Vagina (tissue), 2 donors: Measurements from ENCODE around the gene ZSWIM1.

ENCODE experiments used
- POLR2AphosphoS5 ChIP-seq, 2 donors: sonication (generic); formaldehyde crosslinking; IDR thresholded peaks; one replicate each; pipeline ENCODE4 v1.9.0; 2017; ENCODE audit warnings: antibody characterized with exemption in 2 of 2, mild to moderate bottlenecking in 2 of 2, low read depth in 1 of 2; ENCODE audit not compliant: insufficient read depth in 1 of 2
- TF ChIP-seq, protein P1 (sequence below), 3 experiments: fragments of 450-650 bp in 2 of 3; fragments of 200-600 bp in 1 of 3; sonication (generic) in 1 of 3; IDR thresholded peaks; one replicate each; pipeline ENCODE4 v1.5.1; 2017 to 2019; ENCODE audit warnings: antibody characterized with exemption in 3 of 3, mild to moderate bottlenecking in 2 of 3, moderate library complexity in 2 of 3

DNA sequence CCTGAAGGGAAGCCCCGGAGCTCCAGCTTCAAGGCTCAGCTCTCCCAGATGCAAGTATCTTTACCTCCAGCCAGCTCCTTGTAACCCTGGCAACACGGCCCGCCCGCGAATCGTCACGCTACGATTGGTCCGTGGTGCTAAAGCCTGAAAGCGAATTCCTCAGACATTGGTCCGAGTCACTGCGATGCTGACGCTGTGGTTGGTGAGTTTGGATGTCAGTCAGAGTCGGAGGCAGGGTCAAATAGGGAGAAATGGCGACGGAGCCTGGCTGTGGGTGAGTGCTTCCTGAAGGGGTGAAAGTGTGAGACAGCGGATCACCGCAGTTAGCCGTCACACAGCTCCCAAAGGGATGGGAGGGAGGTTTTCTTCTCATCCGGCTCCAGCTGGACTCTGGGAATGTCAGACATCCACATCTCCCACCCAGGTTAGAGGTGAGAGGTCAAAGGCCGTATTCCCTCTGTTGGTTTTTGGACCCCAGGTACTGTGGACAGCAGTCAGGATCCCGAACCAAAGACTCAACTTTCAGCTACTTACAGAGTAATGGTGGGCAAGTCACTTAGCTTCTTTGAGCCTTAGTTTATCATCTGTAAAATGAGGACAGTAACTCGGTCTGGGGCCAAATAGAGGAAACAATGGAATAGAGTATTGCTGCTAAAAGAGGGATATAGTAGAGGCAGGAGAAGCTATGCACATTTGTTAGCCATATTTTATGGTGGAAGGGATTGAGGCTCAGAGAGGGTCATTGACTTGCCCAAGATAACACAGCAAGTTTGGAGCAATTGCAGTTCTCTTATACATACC, at the start of gene ZSWIM1:
- TF ChIP-seq, protein P1, sequence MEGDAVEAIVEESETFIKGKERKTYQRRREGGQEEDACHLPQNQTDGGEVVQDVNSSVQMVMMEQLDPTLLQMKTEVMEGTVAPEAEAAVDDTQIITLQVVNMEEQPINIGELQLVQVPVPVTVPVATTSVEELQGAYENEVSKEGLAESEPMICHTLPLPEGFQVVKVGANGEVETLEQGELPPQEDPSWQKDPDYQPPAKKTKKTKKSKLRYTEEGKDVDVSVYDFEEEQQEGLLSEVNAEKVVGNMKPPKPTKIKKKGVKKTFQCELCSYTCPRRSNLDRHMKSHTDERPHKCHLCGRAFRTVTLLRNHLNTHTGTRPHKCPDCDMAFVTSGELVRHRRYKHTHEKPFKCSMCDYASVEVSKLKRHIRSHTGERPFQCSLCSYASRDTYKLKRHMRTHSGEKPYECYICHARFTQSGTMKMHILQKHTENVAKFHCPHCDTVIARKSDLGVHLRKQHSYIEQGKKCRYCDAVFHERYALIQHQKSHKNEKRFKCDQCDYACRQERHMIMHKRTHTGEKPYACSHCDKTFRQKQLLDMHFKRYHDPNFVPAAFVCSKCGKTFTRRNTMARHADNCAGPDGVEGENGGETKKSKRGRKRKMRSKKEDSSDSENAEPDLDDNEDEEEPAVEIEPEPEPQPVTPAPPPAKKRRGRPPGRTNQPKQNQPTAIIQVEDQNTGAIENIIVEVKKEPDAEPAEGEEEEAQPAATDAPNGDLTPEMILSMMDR (IDR thresholded peaks at IDR 0.05) = no peak
- TF ChIP-seq POLR2AphosphoS5 (IDR thresholded peaks at IDR 0.05; ENCODE audit: insufficient read depth in 1 of 2, low read depth in 1 of 2) = peak; percentile 88 to 92
